ENCODE measurements around the gene FHOD1. TPM values are rescaled to one million over a fixed set of nuclear protein-coding genes. Genes with fewer than 3 reads are reported as not detected.

FHOD1 gene
- total and polyA plus RNA-seq, 9 donors, result 9.7 to 31.1 (median 21.4) TPM

DNA sequence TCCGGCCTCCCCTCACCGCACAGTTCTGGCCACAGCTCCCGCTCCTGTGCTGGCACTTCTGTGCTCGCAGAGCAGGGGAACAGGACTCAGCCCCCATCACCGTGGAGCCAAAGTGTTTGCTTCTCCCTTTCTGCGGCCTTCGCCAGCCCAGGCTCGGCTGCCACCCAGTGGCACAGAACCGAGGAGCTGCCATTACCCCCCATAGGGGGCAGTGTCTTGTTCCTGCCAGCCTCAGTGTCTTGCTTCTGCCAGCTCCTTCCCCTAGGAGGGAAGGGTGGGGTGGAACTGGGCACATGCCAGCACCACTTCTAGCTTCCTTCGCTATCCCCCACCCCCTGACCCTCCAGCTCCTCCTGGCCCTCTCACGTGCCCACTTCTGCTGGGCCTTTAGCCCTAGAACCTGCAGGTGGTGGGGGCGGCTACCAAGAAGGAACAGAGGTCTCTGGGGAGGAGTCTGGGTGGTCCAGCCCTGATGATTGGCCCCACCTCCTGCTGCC lies 49.0 kb downstream of the FHOD1 start:
- H3K4me1 ChIP-seq (ENCODE audit: control insufficient read depth, insufficient read depth, low read length), result peaks cover 24% of the 10 kb centered on the region
- H3K36me3 ChIP-seq (ENCODE audit: control insufficient read depth, insufficient read depth, low read length), result peaks cover 79% of the 10 kb centered on the region
- 48% methylated on average over 6 of the region's 12 CpGs for WGBS (ENCODE audit: insufficient coverage)
- no peaks in the 10 kb centered on the region for H3K27me3 ChIP-seq (ENCODE audit: control insufficient read depth, insufficient read depth, low read length)
- no peak for DNase-seq
- no peak overlapping the region for H3K27ac ChIP-seq (ENCODE audit: low read length)
- H3K9me3 ChIP-seq (replicated peaks; ENCODE audit: control insufficient read depth, low read depth, low read length), result no peaks in the 10 kb centered on the region
- no peak overlapping the region for H3K4me3 ChIP-seq (ENCODE audit: low read length)

DNA sequence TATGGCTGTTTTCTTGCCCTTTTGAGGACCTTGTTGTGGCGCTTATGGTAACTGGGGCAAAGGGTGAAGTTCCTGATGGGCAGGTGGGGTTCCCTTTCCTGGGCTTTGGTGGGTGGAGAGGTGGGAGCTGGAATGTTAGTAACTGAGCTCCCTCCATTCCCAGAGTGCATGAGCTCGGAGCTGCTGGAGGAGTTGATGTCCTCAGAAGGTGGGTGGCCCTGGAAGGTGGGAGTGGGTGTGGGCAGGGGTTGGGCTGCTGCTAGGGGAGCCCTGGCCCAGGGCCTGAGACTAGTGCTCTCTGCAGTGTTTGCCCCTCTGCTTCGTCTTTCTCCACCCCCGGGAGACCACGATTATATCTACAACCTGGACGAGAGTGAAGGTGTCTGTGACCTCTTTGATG lies 49.6 kb downstream of the FHOD1 start:
- Histone ChIP-seq H3K36me3 (ENCODE audit: control insufficient read depth, insufficient read depth, low read length) (peaks cover 74% of the 10 kb centered on the region), H3K4me1 (ENCODE audit: control insufficient read depth, insufficient read depth, low read length) (peaks cover 29% of the 10 kb centered on the region), H3K9me3 (replicated peaks; ENCODE audit: control insufficient read depth, low read depth, low read length) (no peaks in the 10 kb centered on the region), H3K27me3 (ENCODE audit: control insufficient read depth, insufficient read depth, low read length) (no peaks in the 10 kb centered on the region), H3K27ac (ENCODE audit: low read length) (no peak overlapping the region), H3K4me3 (ENCODE audit: low read length) (no peak overlapping the region)
- DNase-seq, result no peak
- 67% methylated on average over 5 of the region's 6 CpGs for WGBS (ENCODE audit: insufficient coverage)

DNA sequence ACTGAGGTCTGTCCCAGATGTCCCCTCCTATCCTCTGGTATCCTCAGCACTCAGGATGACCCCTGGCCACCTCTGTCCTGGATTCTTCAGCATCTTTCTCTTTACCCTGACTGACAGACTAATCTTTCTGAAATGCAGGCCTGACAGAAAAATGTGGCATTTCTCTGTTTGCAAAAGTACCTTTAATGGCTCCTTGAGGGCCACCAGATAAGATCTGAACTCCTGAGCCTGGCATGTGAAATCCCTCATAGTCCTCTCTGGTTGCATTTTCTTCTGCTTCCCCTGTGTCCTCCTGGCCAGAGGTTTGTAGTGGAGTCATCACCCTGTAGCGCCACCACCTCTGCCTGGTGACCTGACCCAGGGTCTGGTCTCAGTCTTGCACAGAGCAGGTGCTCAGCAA lies 50.4 kb downstream of the FHOD1 start:
- Histone ChIP-seq H3K4me3 (ENCODE audit: low read length) (no peak overlapping the region), H3K27me3 (ENCODE audit: control insufficient read depth, insufficient read depth, low read length) (no peaks in the 10 kb centered on the region), H3K9me3 (replicated peaks; ENCODE audit: control insufficient read depth, low read depth, low read length) (no peaks in the 10 kb centered on the region), H3K4me1 (ENCODE audit: control insufficient read depth, insufficient read depth, low read length) (peaks cover 31% of the 10 kb centered on the region), H3K36me3 (ENCODE audit: control insufficient read depth, insufficient read depth, low read length) (peaks cover 66% of the 10 kb centered on the region), H3K27ac (ENCODE audit: low read length) (no peak overlapping the region)
- DNase-seq, result no peak
- WGBS (ENCODE audit: insufficient coverage), result no CpG with 5 or more reads among the region's 1 CpG

DNA sequence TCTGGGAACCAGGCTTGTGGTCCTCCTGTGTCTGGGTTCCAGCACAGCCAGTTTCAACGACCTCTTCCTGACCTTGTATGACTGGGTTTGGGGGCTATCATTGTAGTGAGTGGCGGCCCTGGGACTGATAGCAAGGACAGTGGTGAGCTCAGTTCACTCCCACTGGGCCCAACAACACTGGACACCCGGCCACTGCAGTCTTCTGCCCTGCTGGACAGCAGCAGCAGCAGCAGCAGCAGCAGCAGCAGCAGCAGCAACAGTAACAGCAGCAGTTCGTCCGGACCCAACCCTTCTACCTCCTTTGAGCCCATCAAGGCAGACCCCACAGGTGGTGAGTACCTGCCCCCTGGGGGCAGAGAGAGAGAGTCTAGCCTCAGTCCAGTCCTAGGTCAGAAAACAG lies 51.6 kb downstream of the FHOD1 start:
- H3K9me3 ChIP-seq (replicated peaks; ENCODE audit: control insufficient read depth, low read depth, low read length), result no peaks in the 10 kb centered on the region
- DNase-seq, result no peak
- WGBS (ENCODE audit: insufficient coverage), result 86% methylated on average over 3 of the region's 5 CpGs
- no peak overlapping the region for H3K27ac ChIP-seq (ENCODE audit: low read length)
- peaks cover 42% of the 10 kb centered on the region for H3K4me1 ChIP-seq (ENCODE audit: control insufficient read depth, insufficient read depth, low read length)
- no peak overlapping the region for H3K4me3 ChIP-seq (ENCODE audit: low read length)
- H3K27me3 ChIP-seq (ENCODE audit: control insufficient read depth, insufficient read depth, low read length), result no peaks in the 10 kb centered on the region
- peaks cover 57% of the 10 kb centered on the region for H3K36me3 ChIP-seq (ENCODE audit: control insufficient read depth, insufficient read depth, low read length)

DNA sequence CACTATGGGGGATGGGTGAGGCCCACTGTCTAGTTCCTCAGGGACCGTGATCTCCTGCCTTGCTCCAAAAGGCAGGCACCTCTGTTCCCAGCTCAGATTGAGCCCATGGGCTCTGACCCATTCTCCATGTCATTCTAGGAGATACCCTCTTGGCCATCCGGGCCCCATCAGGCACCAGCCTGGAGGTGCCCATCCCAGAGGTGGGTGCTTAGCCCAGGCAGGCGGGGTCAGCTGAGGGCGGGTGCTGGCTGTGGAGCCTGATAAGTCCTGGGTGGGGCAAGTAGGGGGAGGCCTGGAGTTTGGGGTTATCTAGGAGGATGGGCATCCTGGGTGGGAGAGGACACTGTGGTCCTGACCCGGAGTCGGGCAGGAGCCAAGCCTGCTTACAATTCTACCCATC lies 53.0 kb downstream of the FHOD1 start:
- Histone ChIP-seq H3K36me3 (ENCODE audit: control insufficient read depth, insufficient read depth, low read length) (peaks cover 53% of the 10 kb centered on the region), H3K4me3 (ENCODE audit: low read length) (no peak overlapping the region), H3K4me1 (ENCODE audit: control insufficient read depth, insufficient read depth, low read length) (peaks cover 54% of the 10 kb centered on the region), H3K27ac (ENCODE audit: low read length) (no peak overlapping the region), H3K9me3 (replicated peaks; ENCODE audit: control insufficient read depth, low read depth, low read length) (no peaks in the 10 kb centered on the region), H3K27me3 (ENCODE audit: control insufficient read depth, insufficient read depth, low read length) (no peaks in the 10 kb centered on the region)
- 75% methylated on average over 1 of the region's 6 CpGs for WGBS (ENCODE audit: insufficient coverage)
- no peak for DNase-seq

DNA sequence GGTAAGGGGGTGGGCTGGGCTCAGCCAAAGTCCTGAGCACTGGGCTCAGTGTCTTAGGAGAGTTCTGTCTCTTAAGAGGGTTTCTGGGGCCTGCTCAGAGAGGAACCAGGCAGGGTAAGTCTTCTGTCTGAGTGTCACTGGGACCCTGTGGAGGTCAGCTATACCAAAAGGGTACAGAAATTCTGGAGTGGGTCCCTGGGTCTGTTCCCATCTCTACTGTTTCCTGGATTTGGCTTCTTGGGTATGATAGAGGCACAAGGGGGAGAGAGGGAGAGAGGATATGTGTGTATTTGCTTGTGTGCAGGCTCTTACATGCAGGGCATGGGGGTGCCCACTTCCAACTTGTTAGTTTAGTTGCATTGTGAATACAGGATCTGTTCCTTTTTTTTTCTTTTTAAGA lies 53.7 kb downstream of the FHOD1 start:
- Histone ChIP-seq H3K4me3 (ENCODE audit: low read length) (no peak overlapping the region), H3K9me3 (replicated peaks; ENCODE audit: control insufficient read depth, low read depth, low read length) (no peaks in the 10 kb centered on the region), H3K4me1 (ENCODE audit: control insufficient read depth, insufficient read depth, low read length) (peaks cover 56% of the 10 kb centered on the region), H3K27ac (ENCODE audit: low read length) (no peak overlapping the region), H3K36me3 (ENCODE audit: control insufficient read depth, insufficient read depth, low read length) (peaks cover 53% of the 10 kb centered on the region), H3K27me3 (ENCODE audit: control insufficient read depth, insufficient read depth, low read length) (no peaks in the 10 kb centered on the region)
- DNase-seq, result no peak

DNA sequence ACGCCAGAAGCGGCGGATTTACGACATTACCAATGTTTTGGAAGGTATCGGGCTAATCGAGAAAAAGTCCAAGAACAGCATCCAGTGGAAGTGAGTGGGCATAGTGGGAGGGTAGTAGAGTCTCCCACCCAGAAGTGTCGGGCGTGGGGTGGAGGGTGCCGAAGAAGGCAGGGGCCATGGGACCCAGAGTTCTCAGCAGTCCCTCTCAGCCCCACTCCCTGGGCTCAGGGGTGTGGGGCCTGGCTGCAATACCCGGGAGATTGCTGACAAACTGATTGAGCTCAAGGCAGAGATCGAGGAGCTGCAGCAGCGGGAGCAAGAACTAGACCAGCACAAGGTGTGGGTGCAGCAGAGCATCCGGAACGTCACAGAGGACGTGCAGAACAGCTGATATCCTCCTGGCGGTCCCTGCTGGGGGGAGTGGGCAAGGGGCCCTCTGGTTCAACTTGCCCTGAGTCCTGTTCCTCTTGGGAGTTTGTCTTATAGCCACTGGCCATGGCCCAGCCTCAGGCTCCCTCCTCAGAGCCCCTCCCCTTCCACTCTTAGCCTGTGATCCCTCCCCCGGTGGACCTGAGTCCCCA lies 54.4 kb downstream of the FHOD1 start:
- no peak for DNase-seq

DNA sequence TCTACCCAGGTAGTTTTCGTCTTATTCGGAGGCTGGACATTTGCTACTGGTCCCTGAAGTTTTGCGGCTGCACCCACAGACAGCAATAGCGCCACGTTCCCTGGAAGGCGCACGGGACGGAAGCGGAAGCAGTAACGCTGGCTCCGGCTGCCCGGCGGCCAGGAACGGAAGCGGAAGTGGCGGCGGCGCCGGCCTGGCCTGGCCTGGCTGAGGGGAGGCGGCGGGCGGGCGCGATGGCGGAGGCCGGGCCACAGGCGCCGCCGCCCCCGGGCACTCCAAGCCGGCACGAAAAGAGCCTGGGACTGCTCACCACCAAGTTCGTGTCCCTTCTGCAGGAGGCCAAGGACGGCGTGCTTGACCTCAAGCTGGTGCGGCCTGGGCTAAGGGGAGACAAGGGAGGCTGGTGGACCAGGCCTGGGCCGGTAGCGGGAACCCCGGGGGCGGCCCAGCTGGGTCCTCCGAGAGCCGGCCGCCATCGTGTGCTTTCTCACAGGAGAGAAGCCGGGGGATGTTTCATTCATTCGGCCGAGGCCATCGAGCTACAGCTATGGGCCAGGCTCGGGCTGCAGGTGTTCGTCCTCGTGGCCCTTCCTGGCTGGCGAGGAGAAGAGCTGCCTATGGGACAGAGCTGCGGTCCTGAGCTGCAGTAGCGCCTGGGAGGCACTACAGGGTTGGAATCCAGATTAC lies 55.1 kb downstream of the FHOD1 start, which contains the start of gene E2F4:
TSS of gene E2F4 (plus strand) at position 161 of the 687 bp plus-strand sequence. CDS start at position 234, 73 bp downstream.
- H3K36me3 ChIP-seq (ENCODE audit: control insufficient read depth, insufficient read depth, low read length), result peaks cover 39% of the 10 kb centered on the region
- H3K4me3 ChIP-seq (ENCODE audit: low read length), result peak within 1 kb of the TSS; percentile 95
- no peaks in the 10 kb centered on the region for H3K27me3 ChIP-seq (ENCODE audit: control insufficient read depth, insufficient read depth, low read length)
- H3K27ac ChIP-seq (ENCODE audit: low read length), result peak within 1 kb of the TSS; percentile 38
- DNase-seq, result peak; percentile 97
- under 1% methylated on average over 54 of the region's 54 CpGs for whole genome bisulfite sequencing (ENCODE audit: insufficient coverage)
- H3K4me1 ChIP-seq (ENCODE audit: control insufficient read depth, insufficient read depth, low read length), result peaks cover 61% of the 10 kb centered on the region
- no peaks in the 10 kb centered on the region for H3K9me3 ChIP-seq (replicated peaks; ENCODE audit: control insufficient read depth, low read depth, low read length)

More for the DNA sequence above, 54.4 kb downstream of the FHOD1 start:
- H3K27ac ChIP-seq (ENCODE audit: low read length), result no peak overlapping the region
- no peaks in the 10 kb centered on the region for H3K27me3 ChIP-seq (ENCODE audit: control insufficient read depth, insufficient read depth, low read length)
- WGBS (ENCODE audit: insufficient coverage), result 31% methylated on average over 13 of the region's 17 CpGs
- peaks cover 56% of the 10 kb centered on the region for H3K4me1 ChIP-seq (ENCODE audit: control insufficient read depth, insufficient read depth, low read length)
- H3K9me3 ChIP-seq (replicated peaks; ENCODE audit: control insufficient read depth, low read depth, low read length), result no peaks in the 10 kb centered on the region
- peak overlapping the region; percentile 95 for H3K4me3 ChIP-seq (ENCODE audit: low read length)
- H3K36me3 ChIP-seq (ENCODE audit: control insufficient read depth, insufficient read depth, low read length), result peaks cover 46% of the 10 kb centered on the region

DNA sequence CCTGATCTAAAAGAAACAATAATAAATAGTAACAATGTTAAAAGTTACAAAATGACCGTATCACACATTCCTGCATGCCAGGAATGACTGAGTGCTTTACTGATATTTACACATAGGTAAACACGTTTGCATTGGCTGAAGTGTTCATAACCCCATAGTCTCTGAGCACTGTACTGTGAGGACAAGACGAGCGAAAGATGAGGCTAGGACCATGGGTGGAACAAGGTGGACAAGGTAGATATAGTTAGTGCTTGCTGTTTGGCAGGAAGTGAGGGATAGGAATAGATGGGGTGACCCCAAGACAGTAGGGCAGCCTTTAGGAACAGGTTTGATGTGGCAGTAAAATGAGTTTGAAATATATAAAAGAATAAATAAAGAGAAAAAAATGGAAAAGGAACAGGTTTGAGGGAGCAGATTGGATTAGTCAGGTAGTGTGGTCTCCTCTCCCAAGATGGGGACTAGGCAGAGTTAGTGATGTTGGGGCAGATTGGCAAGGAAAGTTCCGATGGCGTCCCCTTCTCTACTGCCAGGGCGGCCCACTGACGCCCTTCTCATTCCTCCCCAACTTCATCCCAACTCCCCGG lies 55.8 kb downstream of the FHOD1 start:
- Histone ChIP-seq H3K4me1 (ENCODE audit: control insufficient read depth, insufficient read depth, low read length) (peaks cover 67% of the 10 kb centered on the region), H3K4me3 (ENCODE audit: low read length) (peak overlapping the region; percentile 95), H3K27ac (ENCODE audit: low read length) (no peak overlapping the region), H3K9me3 (replicated peaks; ENCODE audit: control insufficient read depth, low read depth, low read length) (no peaks in the 10 kb centered on the region), H3K36me3 (ENCODE audit: control insufficient read depth, insufficient read depth, low read length) (peaks cover 33% of the 10 kb centered on the region), H3K27me3 (ENCODE audit: control insufficient read depth, insufficient read depth, low read length) (no peaks in the 10 kb centered on the region)
- 40% methylated on average over 2 of the region's 9 CpGs for WGBS (ENCODE audit: insufficient coverage)
- no peak for DNase-seq
